GM23338 (cell line): Measurements from ENCODE around the gene KCNK15. TPM values are rescaled to one million over a fixed set of nuclear protein-coding genes. Genes with fewer than 3 reads are reported as not detected.

Experiments used
- ATAC-seq: fragments of 200-7000 bp; cut with Tn5 transposase; 3 replicates; pipeline ENCODE4 v1.9.1; 2020
- DNase-seq: peaks from one replicate; pipeline ENCODE4 v3.0.0-alpha.2; 2015; ENCODE audit warnings: low spot score
- H2AFZ ChIP-seq: fragments of 200-600 bp; sonication (generic); 2 replicates; pipeline ENCODE4 v1.8.0; 2016; ENCODE audit warnings: antibody characterized with exemption, mild to moderate bottlenecking, moderate library complexity
- H3F3A ChIP-seq: fragments of 200-600 bp; sonication (generic); replicated peaks from 2 replicates; pipeline ENCODE4 v1.8.0; 2017; ENCODE audit warnings: antibody characterized with exemption, mixed run types, low read depth
- H3K27ac ChIP-seq: fragments of 200-600 bp; sonication (generic); 2 replicates; pipeline ENCODE4 v1.6.1; 2016; ENCODE audit warnings: low read depth
- H3K27me3 ChIP-seq: fragments of 200-600 bp; sonication (generic); 2 replicates; pipeline ENCODE4 v1.8.0; 2016; ENCODE audit warnings: mild to moderate bottlenecking, mixed run types, moderate library complexity; ENCODE audit not compliant: insufficient read depth
- H3K36me3 ChIP-seq: fragments of 200-600 bp; sonication (generic); 2 replicates; pipeline ENCODE4 v1.8.0; 2016; ENCODE audit warnings: mild to moderate bottlenecking; ENCODE audit not compliant: insufficient read depth
- H3K4me1 ChIP-seq: fragments of 200-600 bp; sonication (generic); 2 replicates; pipeline ENCODE4 v1.8.0; 2016; ENCODE audit warnings: mild to moderate bottlenecking, moderate library complexity; ENCODE audit not compliant: insufficient read depth
- H3K4me2 ChIP-seq: fragments of 200-600 bp; sonication (generic); 2 replicates; pipeline ENCODE4 v1.7.1; 2017; ENCODE audit warnings: mixed run types
- H3K4me3 ChIP-seq: fragments of 200-600 bp; sonication (generic); 2 replicates; pipeline ENCODE4 v1.6.1; 2016; ENCODE audit warnings: mixed run types
- H3K79me2 ChIP-seq: fragments of 200-600 bp; sonication (generic); replicated peaks from 2 replicates; pipeline ENCODE4 v1.8.0; 2017; ENCODE audit warnings: mild to moderate bottlenecking; ENCODE audit not compliant: insufficient read depth
- H3K9me2 ChIP-seq: fragments of 200-600 bp; sonication (generic); 2 replicates; pipeline ENCODE4 v1.8.0; 2017; ENCODE audit not compliant: insufficient read depth
- H4K20me1 ChIP-seq: fragments of 200-600 bp; sonication (generic); replicated peaks from 2 replicates; pipeline ENCODE4 v1.8.0; 2017; ENCODE audit warnings: mild to moderate bottlenecking; ENCODE audit not compliant: insufficient read depth
- H3K27ac Mint-ChIP-seq: 2 replicates; pipeline ENCODE4 v1.8.0; 2020; ENCODE audit warnings: inconsistent platforms, mild to moderate bottlenecking, moderate library complexity, mixed read lengths
- H3K27me3 Mint-ChIP-seq: 3 replicates; pipeline ENCODE4 v1.8.0; 2022; ENCODE audit warnings: low read depth, mild to moderate bottlenecking, moderate library complexity, mixed read lengths, inconsistent platforms; ENCODE audit not compliant: insufficient read depth, poor library complexity
- H3K36me3 Mint-ChIP-seq: 3 replicates; pipeline ENCODE4 v1.8.0; 2021; ENCODE audit warnings: low read depth, mild to moderate bottlenecking, inconsistent platforms, moderate library complexity, mixed read lengths
- H3K4me1 Mint-ChIP-seq: 3 replicates; pipeline ENCODE4 v1.8.0; 2020; ENCODE audit warnings: mild to moderate bottlenecking, inconsistent platforms, mixed read lengths
- H3K4me3 Mint-ChIP-seq: 3 replicates; pipeline ENCODE4 v1.8.0; 2021; ENCODE audit warnings: moderate library complexity, mild to moderate bottlenecking, inconsistent platforms, mixed read lengths
- H3K9me3 Mint-ChIP-seq: 3 replicates; pipeline ENCODE4 v1.8.0; 2020; ENCODE audit warnings: moderate library complexity, mild to moderate bottlenecking, inconsistent platforms, mixed read lengths
- ETS1 ChIP-seq: IDR thresholded peaks from 2 replicates; pipeline ENCODE4 v1.6.1; 2016; ENCODE audit warnings: antibody characterized with exemption
- EZH2 ChIP-seq: fragments of 200-600 bp; sonication (generic); IDR thresholded peaks from one replicate; pipeline ENCODE4 v1.8.0; 2017; ENCODE audit warnings: antibody characterized with exemption, mild to moderate bottlenecking, low read depth; ENCODE audit not compliant: unreplicated experiment
- JUNB ChIP-seq: IDR thresholded peaks from one replicate; pipeline ENCODE4 v1.6.1; 2016; ENCODE audit warnings: antibody characterized with exemption; ENCODE audit not compliant: unreplicated experiment
- NANOG ChIP-seq: IDR thresholded peaks from 2 replicates; pipeline ENCODE4 v1.6.1; 2016; ENCODE audit warnings: antibody characterized with exemption, borderline replicate concordance
- POLR2AphosphoS5 ChIP-seq: IDR thresholded peaks from 2 replicates; pipeline ENCODE4 v1.6.1; 2016; ENCODE audit warnings: antibody characterized with exemption, low read depth
- REST ChIP-seq: IDR thresholded peaks from one replicate; pipeline ENCODE4 v1.6.1; 2018; ENCODE audit warnings: antibody characterized with exemption; ENCODE audit not compliant: unreplicated experiment
- ZNF114 ChIP-seq: fragments of 250-450 bp; sonication (Bioruptor Pico); IDR thresholded peaks from 2 replicates; pipeline ENCODE4 v1.5.0; 2020; ENCODE audit warnings: mild to moderate bottlenecking, moderate library complexity
- polyA plus RNA-seq: library from polyadenylated mRNA; unstranded; fragments of >200 nt; fragmentation: Nextera tagmentation; extraction: Ambion mirVana; gene quantifications from 2 replicates; pipeline ENCODE4 v1.2.1, GENCODE V29; 2016
- total RNA-seq: library from RNA; depleted of rRNA; stranded (reverse); fragments of >200 nt; shearing (Covaris generic); gene quantifications from 2 replicates; pipeline ENCODE4 v1.2.3, GENCODE V29; 2014
- TF ChIP-seq, protein P1 (sequence below), 2 experiments: fragments of 200-600 bp in 1 of 2; sonication (generic) in 1 of 2; conservative IDR thresholded peaks; 2 replicates each; pipeline versions ENCODE4 v1.5.1 to v1.6.1; 2016 to 2017; ENCODE audit warnings: antibody characterized with exemption in 2 of 2, low read depth in 2 of 2, mild to moderate bottlenecking in 2 of 2, moderate library complexity in 1 of 2
- TF ChIP-seq, protein P2 (sequence below): fragments of 250-450 bp; sonication (Bioruptor Pico); IDR thresholded peaks from 2 replicates; pipeline ENCODE4 v1.5.0; 2020; ENCODE audit warnings: mild to moderate bottlenecking, moderate library complexity

Gene KCNK15
- total and polyA plus RNA-seq, 2 experiments from 2014 or later, result 0.63 to 3.3 TPM

- Histone ChIP-seq H3K9me2 (no peaks in the 10 kb centered on the region), H3K27me3 (no peaks in the 10 kb centered on the region), H3K27ac (no peak overlapping the region), H3K4me1 (no peaks in the 10 kb centered on the region; the same call in 1 of the 2 replicates), H3K79me2 (no peaks in the 10 kb centered on the region), H4K20me1 (no peaks in the 10 kb centered on the region), H3K4me2 (no peak overlapping the region), H3K4me3 (no peak overlapping the region), H2AFZ (no peak overlapping the region), H3F3A (no peaks in the 10 kb centered on the region), H3K36me3 (no peaks in the 10 kb centered on the region)
- DNase-seq (no peak), ATAC-seq (no peak)
- Mint-ChIP-seq H3K9me3 (no peaks in the 10 kb centered on the region), H3K36me3 (no peaks in the 10 kb centered on the region), H3K27me3 (peaks cover 7% of the 10 kb centered on the region), H3K4me3 (no peak overlapping the region), H3K4me1 (peaks cover 6% of the 10 kb centered on the region; the same call in 2 of the 3 replicates), H3K27ac (no peak overlapping the region)
- TF ChIP-seq POLR2AphosphoS5 (no peak), ZNF114 (no peak)
Observed at GRCh38 chr20:44707018-44707579, 38.6 kb upstream of the KCNK15 start.

DNA sequence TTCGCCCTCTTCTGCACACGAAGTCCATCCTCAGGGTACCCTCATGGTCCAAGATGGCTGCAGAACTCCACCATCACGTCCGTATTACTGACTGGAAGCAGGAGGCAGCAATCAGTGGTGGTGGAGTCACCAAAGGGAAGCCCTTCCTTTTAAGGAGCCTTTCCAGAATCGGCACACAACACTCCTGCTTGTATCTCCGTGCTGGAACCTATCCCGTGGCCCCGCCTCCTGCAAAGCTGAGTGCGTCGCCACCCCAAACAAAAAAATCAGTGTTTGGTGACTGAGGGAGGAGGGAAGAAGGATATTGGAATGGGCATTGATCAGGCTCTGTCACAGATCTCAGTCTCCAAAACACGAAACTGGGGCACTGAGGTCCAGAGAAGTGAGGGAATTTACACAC lies 36.3 kb upstream of the KCNK15 start:
- Mint-ChIP-seq H3K27me3 (peaks cover 4% of the 10 kb centered on the region), H3K27ac (no peak overlapping the region), H3K36me3 (no peaks in the 10 kb centered on the region), H3K9me3 (no peaks in the 10 kb centered on the region), H3K4me3 (no peak overlapping the region), H3K4me1 (peaks cover 4% of the 10 kb centered on the region; the same call in 1 of the 3 replicates)
- no peaks in the 10 kb centered on the region for H3K36me3 ChIP-seq
- no peaks in the 10 kb centered on the region for H3K9me2 ChIP-seq
- H3K4me1 ChIP-seq, result no peaks in the 10 kb centered on the region
- no peaks in the 10 kb centered on the region for H3F3A ChIP-seq
- no peak overlapping the region for H3K4me2 ChIP-seq
- H3K27ac ChIP-seq, result no peak overlapping the region
- H4K20me1 ChIP-seq, result no peaks in the 10 kb centered on the region
- no peaks in the 10 kb centered on the region for H3K79me2 ChIP-seq
- H2AFZ ChIP-seq, result peak overlapping the region; percentile 59; the same call in 1 of the 2 replicates
- DNase-seq, result no peak
- ATAC-seq, result no peak
- no peak overlapping the region for H3K4me3 ChIP-seq
- H3K27me3 ChIP-seq, result no peaks in the 10 kb centered on the region
- TF ChIP-seq NANOG, result no peak
- TF ChIP-seq, protein P1, sequence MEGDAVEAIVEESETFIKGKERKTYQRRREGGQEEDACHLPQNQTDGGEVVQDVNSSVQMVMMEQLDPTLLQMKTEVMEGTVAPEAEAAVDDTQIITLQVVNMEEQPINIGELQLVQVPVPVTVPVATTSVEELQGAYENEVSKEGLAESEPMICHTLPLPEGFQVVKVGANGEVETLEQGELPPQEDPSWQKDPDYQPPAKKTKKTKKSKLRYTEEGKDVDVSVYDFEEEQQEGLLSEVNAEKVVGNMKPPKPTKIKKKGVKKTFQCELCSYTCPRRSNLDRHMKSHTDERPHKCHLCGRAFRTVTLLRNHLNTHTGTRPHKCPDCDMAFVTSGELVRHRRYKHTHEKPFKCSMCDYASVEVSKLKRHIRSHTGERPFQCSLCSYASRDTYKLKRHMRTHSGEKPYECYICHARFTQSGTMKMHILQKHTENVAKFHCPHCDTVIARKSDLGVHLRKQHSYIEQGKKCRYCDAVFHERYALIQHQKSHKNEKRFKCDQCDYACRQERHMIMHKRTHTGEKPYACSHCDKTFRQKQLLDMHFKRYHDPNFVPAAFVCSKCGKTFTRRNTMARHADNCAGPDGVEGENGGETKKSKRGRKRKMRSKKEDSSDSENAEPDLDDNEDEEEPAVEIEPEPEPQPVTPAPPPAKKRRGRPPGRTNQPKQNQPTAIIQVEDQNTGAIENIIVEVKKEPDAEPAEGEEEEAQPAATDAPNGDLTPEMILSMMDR (conservative IDR thresholded peaks at IDR 0.05; ENCODE audit: low read depth in 2 of 2), result no peak
- no peak for TF ChIP-seq REST
- TF ChIP-seq EZH2, result no peak
- TF ChIP-seq, protein P2, sequence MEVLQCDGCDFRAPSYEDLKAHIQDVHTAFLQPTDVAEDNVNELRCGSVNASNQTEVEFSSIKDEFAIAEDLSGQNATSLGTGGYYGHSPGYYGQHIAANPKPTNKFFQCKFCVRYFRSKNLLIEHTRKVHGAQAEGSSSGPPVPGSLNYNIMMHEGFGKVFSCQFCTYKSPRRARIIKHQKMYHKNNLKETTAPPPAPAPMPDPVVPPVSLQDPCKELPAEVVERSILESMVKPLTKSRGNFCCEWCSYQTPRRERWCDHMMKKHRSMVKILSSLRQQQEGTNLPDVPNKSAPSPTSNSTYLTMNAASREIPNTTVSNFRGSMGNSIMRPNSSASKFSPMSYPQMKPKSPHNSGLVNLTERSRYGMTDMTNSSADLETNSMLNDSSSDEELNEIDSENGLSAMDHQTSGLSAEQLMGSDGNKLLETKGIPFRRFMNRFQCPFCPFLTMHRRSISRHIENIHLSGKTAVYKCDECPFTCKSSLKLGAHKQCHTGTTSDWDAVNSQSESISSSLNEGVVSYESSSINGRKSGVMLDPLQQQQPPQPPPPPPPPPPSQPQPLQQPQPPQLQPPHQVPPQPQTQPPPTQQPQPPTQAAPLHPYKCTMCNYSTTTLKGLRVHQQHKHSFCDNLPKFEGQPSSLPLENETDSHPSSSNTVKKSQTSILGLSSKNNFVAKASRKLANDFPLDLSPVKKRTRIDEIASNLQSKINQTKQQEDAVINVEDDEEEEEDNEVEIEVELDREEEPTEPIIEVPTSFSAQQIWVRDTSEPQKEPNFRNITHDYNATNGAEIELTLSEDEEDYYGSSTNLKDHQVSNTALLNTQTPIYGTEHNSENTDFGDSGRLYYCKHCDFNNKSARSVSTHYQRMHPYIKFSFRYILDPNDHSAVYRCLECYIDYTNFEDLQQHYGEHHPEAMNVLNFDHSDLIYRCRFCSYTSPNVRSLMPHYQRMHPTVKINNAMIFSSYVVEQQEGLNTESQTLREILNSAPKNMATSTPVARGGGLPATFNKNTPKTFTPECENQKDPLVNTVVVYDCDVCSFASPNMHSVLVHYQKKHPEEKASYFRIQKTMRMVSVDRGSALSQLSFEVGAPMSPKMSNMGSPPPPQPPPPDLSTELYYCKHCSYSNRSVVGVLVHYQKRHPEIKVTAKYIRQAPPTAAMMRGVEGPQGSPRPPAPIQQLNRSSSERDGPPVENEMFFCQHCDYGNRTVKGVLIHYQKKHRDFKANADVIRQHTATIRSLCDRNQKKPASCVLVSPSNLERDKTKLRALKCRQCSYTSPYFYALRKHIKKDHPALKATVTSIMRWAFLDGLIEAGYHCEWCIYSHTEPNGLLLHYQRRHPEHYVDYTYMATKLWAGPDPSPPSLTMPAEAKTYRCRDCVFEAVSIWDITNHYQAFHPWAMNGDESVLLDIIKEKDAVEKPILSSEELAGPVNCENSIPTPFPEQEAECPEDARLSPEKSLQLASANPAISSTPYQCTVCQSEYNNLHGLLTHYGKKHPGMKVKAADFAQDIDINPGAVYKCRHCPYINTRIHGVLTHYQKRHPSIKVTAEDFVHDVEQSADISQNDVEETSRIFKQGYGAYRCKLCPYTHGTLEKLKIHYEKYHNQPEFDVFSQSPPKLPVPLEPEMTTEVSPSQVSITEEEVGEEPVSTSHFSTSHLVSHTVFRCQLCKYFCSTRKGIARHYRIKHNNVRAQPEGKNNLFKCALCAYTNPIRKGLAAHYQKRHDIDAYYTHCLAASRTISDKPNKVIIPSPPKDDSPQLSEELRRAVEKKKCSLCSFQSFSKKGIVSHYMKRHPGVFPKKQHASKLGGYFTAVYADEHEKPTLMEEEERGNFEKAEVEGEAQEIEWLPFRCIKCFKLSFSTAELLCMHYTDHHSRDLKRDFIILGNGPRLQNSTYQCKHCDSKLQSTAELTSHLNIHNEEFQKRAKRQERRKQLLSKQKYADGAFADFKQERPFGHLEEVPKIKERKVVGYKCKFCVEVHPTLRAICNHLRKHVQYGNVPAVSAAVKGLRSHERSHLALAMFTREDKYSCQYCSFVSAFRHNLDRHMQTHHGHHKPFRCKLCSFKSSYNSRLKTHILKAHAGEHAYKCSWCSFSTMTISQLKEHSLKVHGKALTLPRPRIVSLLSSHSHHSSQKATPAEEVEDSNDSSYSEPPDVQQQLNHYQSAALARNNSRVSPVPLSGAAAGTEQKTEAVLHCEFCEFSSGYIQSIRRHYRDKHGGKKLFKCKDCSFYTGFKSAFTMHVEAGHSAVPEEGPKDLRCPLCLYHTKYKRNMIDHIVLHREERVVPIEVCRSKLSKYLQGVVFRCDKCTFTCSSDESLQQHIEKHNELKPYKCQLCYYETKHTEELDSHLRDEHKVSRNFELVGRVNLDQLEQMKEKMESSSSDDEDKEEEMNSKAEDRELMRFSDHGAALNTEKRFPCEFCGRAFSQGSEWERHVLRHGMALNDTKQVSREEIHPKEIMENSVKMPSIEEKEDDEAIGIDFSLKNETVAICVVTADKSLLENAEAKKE (CRISPR knock-in tag), result no peak
- no peak for TF ChIP-seq JUNB
- TF ChIP-seq POLR2AphosphoS5, result no peak
- TF ChIP-seq ETS1, result no peak
